ENCODE measurements around the gene DHX30.
A peak's percentile ranks its signal among the peaks of the same experiment; 100 is the strongest.

Gene DHX30

DNA sequence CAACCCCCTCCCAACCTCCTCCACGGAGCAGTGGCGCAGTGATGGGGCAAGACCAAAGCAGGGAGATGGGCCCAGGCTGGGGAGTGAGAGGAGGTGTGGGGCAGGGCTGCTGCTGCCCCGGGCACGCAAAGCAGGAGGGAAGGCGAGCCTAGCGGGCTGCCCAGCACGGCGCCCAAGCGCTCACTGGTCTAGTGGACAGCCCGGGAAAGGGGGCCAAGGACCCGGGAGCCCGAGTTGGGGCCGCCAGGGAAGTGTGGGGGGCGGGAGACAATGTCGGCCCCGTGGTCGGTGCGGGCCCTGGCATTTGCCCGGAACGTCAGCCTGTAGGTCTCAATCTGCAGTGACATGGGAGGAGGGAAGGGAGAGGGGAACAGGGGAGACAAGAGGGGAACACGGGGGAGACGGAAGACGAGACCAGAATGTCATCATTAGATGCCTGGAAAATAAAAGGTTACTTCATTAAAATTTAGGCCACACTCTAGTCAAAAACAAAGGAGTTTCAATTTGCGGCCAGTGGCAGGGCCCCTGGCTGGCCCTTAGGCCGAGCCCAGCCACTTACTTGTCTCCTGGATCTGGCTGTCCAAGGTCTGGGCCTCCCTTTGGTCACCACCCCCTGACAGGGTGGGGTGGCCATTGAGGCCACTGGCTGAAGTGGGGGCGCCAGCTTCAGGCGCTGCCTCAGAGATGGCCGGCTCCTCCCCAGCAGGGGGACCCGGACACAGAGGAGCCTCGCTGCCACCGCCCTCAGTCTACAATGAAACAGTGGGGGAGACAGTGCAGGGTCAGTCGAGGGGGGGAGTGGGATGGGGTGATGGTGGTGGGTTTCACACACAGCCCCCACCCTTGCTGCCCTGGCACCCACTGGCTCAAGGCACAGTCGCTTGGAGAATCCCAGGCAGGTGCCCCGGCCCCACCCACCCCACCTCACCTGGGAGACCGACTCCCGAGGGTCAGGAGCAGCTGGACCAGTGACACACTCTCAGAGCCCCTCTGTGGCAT, 50.0 kb downstream of the DHX30 start:
- DNase-seq (ENCODE audit: low spot score) = no peak

DNA sequence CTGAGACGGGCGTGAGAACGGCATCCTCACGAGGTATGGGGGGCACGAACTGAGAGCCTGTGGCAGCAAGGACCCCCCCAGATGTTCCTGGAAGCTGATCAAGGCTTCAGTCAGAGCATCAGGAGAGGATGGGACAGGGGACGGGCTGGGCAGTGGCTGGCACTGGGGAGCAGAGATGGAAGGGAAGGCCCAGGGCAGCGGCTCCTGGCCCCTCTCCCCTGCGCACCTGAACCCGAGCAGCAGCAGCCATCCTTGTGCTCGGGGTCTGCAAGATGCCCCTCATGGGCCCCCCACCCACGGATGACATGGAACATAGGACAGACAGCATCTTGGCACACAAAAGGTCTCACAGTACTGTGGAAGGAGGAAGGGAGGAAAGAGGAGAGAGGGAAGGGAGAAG, 51.3 kb downstream of the DHX30 start:
- no peak for DNase-seq (ENCODE audit: low spot score)

DNA sequence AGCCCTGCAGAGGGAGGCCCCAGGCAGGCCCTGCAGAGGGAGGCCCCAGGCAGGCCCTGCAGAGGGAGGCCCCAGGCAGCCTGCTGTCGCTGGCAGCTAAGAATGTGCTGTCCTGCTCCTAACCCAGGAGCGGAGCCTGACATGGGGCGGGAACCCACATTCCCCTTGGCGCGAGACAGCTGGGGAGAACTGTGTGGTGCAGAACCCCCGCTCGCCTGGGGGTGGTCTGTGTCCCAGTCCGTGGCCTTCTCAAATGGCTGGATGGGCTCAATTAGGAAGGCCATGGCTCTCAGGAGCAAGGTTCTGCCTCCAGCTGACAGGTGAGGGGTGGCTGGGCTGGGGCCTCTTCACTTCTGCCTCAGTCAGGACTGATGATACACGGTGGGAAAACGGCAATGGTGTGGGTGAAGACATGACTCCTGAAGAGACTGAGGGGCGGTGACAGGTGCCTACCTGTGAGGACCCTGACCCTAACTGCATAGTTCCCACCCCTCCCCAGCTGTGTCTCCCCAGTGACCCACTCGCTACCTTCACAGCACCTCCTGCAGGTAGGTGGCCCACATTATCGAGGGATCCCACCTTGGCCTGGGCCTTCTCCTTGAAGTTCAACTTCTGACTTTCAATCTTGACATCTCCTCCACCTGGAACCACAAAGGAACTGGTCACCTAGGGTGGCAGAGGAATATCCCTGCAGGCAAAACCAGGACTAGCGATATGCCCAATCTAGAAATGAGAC, 52.0 kb downstream of the DHX30 start:
- DNase-seq (ENCODE audit: low spot score) = no peak

DNA sequence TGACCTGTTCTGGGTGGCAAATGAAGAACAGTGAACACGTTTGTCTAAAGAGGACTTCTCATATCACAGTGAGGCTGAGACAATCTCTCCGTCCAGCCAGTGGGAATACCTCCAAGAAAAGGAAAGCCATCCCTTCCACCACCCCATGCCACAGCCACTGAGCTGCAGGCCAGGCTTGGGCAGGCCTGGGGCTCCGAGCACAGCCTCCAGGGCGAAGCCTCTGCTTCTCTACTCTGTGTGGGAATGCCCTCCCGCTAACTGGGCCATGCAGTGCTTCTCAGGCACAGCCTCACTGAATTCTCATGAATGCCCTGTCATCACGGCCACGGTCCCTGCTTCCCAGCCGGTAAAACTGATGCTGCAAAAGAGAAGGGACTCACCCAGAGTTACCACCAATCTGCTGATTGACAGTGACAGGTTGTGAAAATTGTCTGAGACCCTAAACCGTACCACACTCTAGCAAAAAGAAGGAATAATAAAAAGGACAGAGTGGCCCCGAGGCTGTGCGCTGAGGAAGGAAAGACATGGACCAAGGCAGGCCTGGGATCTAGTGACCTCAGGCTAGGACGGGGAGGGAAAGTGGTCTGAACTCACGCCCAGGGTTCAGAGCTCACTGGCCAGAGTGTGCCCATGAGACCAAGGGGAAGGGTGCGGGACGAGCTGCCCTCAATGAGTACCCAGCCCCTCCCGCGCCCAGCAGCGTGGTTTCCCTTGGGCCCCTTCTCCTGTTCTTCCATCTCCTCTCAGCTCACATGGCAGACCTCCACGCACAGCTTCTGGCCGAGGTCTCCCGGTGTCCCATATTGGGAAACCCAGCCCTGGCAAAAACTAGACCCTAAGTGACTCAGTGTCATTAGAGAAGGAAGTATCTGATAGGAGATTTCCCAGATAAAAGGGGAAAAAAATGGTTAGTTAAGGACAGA, 52.8 kb downstream of the DHX30 start:
- no peak for DNase-seq (ENCODE audit: low spot score)

DNA sequence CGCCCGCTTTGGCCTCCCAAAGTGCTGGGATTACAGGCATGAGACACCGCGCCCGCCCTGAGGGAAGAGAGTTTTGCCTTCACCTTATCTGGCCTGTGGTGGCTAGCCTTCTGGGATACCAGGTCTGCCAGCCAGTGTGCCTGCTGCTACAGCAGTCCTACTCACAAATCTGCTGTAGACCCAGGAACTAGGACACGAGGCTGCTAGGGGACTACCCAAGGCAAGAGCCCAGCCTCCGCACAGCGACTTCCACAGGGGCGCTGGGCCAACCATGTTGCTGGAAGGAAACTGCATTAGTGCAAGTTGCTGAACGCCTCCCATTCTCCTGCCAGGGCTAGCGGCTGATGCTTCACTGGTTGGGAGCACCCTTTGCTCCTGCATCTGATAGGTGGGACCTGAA, 53.7 kb downstream of the DHX30 start:
- DNase-seq (ENCODE audit: low spot score) = no peak

DNA sequence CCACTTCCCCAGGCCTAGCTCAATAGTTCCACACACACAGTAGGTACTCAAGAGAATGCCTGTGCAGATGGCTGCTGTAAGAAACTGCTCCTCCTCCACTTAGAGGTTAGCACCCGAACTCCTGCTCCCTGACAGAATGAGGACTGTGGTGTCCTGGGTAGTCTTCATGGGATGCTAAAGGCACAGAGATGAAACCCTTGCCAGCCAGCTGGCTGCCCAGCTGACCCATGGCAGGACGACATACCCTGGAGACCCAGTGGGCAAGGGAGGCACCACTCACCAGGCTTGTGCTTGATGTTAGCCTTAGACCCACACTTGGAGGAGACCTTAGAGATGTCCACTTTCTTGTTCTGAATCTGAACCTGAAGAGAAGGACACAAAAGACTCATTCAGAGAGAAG, 54.2 kb downstream of the DHX30 start:
- no peak for DNase-seq (ENCODE audit: low spot score)

DNA sequence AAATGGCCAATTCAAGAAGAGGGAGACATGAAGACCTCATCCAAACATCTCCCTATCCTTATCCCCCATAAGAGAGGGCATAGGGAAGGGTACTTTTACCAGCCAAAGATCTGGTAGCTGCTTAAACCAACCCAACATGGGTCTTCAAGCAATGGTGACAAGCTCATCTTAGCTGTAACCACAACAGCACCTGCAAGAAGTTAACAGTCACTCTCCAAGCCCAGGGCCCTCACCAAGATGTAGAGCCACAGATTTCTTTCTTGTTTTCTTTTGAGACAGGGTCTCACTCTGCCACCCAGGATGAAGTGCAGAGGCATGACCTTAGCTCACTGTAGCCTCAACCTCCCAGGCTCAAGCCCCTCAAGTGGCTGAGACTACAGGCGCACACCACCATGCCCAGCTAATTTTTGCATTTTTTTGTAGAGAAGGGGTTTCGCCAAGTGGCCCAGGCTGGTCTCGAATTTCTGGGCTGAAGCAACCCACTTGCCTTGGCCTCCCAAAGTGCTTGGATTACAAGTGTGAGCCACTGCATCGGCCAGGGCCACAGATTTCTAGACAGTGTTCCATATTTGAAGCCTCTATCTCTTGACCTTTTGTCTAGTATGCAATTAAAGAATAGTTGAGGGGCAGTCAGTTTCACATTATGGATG, 57.1 kb downstream of the DHX30 start:
- DNase-seq (ENCODE audit: low spot score) = no peak

DNA sequence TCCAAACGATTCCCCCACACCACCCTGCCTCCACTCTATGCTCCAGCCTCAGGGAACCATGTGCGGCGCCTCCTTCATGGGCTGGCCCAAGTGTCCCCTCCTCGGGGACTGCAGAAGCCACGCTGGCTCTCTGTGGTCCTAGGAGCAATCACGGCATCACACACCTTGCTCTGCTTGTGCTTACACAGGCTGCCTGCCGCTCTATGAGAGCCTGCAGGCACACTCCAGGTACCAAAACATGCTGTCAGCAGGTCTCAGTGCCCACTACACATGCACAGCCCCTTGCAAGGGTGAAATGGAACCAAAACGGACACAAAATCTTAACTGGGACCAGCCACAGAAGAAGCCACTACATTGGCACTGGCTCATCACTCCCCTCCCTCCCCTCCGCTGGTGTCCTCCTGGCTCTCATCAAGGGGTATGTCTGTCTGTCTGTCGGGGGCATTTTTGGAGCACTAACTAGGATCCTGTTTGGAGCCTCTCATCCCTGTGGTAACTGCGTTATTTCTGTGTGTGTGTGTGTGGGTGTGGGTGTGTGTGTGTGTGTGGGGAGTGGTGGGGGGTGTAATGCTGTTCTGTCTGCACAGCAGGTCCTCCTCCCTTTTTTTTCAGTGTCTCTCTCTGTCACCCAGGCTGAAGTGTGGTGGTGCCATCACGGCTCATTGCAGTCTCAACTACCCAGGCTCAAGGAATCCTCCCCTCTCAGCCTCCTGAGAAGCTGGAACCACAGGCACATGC, 60.6 kb downstream of the DHX30 start:
- no peak for DNase-seq (ENCODE audit: low spot score)

DNA sequence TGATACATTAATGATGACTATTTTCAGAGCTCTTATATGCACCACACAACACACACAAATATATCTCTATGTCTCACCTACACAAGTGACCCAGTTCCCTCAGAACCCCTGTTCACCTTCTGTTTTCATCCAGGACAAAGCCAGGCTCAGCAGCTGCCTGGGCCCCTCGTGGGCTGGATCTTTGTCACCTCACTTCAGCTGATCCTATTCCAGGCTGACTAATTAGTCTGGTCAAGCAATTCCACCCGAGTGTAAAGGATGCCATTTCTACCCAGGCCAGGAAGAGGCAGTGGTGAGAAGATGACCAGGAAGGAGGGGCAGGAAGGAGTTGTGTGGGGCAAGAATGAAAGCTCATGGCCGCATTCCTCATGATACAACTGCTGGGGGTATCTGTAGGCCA, 62.3 kb downstream of the DHX30 start:
- peak; percentile 62 for DNase-seq (ENCODE audit: low spot score)

DNA sequence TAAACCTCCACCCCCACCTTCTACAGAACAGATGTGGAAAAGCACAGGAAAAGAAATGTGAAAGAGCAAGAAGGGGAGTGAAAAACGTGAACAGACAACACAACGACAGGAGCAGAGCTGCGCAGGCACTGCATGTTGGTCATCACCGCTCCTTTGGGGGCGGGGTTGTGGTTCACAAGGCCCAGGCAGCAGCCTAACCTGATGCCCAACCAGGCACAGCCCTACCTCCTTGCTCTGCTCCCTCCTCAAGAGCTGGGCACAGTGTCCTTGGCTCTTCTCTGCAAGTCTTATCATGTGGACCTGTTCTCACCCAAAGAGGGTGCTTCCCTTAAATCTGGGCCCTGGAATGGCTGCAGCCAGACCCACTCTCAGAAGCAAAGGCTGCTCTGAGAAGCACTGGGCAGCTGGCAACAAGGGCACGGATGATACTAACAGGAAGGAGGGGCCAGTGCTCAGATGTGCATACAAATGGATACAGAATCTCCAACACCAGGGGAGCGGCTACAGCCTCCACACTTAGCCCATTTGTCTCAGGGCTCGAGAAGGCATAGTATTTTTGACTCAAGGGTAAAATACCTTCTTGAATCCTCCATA, 64.6 kb downstream of the DHX30 start:
- no peak for DNase-seq (ENCODE audit: low spot score)

DNA sequence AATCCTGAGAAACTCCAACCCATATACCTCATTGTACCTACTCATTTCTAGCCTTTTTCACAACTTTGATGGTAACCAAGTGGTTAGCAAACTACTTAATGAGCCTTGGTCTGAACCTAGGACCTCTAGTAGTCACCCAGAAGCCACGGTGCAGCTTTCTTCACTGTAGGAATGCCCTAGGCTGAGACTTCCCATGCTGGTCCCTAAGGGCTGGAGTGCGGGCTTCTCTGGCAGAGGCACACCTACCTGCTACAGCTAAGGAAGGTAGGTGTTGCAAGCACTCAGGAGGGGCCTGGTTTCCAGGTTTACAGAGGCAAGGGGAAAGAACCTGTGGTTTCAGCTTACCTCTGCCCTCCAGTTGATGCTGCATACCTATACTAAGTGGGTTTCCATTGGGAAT, 65.4 kb downstream of the DHX30 start:
- DNase-seq (ENCODE audit: low spot score) = no peak

DNA sequence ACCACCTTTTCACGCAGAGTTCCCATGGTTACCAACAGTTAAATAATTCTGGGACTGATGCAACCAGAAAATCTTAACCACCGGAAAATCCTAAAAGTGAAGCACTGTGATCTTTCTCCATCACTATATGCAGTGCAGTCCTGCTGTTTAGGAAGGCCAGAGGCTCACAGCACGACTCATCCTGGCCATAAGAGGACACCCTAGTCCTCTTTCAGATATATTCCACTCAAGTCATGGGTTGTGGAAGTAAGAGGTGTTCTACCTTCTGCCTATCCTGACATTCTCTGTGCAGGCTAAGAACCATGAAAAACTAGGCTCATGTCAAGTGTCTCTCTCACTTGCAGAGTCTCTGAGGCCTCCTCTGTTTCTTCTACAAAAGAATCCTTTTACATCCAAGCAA, 67.2 kb downstream of the DHX30 start:
- no peak for DNase-seq (ENCODE audit: low spot score)

DNA sequence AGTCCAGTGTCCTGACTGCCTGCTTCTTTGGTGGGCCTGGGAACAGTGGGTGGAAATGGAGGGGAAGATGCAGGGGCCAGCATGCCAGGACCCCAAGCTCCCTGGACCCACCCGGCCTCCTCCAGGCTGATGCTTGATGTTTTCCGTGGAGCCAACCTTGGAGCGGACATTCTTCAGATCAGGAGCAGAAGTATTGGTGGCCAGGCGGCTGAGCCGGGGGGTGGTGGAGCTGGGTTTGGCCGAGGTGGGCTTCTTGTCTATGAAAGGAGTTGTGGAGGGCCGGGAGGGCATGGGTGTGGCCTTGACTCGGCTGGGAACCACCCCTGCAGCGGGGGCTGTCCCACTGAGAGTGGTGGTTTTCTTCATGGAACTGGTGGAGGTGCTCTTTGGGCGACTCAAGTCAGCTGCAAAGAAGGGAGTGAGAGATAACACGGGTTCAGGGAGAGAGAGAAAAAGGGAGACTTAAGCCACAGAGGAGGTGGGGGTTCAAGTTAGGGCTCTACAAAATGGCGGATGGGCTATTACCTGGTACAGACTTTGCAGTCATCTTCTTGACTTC, 67.8 kb downstream of the DHX30 start:
- DNase-seq (ENCODE audit: low spot score) = no peak

DNA sequence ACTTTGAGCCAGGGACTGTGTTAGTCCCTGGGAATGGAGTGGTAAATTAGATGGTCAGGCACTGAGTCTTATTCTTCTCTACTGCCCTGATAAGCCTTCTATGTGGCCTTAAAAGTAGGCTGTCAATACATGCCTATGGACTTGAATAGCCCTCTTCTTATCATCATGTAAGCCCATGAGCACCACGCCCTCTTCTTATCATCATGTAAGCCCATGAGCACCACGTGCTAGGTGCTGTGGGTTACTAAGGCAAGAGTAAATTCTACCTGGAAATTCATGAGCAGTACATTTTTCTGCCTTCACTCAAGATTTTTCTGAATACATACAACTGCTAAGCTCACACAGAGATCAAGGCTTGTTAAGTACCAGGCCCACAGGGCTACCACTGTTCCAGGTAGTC, 68.5 kb downstream of the DHX30 start:
- DNase-seq (ENCODE audit: low spot score) = no peak

DNA sequence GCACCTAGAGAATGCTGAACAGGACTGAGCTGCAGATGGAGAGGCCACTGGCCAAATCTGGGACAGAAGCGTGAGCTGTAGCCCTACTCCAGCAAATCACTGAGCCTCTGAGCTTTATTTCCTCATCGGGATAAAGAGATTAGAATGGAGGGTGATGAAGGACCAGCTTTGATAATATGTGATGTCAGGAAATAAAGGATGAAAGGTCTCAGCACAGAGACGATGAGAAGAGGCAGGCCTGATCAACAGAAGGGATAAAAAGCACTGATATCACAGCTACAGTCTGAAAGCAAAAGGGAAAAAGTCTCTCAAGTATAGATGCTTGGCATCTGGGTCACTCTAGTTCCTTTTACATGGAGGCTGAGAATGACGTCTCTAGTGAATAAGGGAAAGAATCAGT, 70.0 kb downstream of the DHX30 start:
- DNase-seq (ENCODE audit: low spot score) = no peak

DNA sequence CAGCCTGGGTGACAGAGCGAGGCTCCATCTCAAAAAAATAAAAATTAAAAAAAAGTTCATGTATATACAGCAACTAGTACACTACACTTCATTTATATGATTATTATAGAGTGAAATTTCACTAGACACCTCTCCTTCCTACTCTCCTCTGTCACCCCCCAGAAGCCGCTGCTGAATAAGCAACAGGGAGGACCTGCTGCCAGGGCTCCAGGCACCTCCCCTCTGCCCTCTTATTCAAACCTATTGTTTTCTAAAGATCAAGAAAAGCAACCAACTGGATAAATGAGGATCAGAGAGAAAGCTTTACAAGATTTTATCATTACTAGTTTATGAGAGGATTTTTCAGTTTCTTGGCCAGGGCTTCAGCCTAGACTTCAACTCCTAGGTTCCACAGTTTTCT, 71.5 kb downstream of the DHX30 start:
- DNase-seq (ENCODE audit: low spot score) = no peak

DNA sequence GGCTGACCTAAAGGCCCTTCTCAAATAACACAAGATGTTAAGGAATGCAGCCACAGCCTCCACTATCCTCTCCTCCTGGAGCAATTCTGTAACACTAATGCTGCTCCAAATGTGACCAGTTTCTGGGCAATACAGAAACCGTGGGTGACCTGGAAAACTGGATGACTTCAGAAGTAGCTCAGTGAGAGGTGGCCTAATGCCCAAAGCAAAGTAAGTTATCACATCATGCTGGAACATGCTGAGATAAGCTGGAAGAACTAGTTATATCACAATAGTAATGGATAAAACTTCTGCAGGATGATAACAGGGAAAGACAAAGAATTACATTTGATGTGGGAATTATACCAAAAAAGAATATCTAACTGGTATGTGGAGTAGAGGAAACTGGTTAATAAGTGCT, 72.0 kb downstream of the DHX30 start:
- no peak for DNase-seq (ENCODE audit: low spot score)

DNA sequence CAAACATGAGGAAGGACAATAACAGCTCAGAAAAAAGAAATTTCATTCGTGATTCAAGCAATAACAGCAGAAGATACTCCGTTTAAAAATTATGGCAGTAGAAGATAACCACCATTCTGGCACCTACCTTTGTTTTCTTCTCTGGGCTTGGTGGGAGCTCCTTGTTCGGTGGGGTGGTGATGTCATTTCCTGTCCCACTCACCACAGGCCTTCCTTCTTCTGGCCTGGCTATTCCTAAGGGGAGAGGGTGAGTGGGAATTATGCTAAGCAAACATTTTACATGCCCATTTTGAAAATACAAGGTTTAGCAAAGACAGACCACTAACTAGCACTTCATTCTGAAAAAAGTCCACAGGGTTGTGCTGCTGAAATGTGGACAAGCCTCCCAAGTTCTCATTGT, 74.4 kb downstream of the DHX30 start:
- peak; percentile 33 for DNase-seq (ENCODE audit: low spot score)

DNA sequence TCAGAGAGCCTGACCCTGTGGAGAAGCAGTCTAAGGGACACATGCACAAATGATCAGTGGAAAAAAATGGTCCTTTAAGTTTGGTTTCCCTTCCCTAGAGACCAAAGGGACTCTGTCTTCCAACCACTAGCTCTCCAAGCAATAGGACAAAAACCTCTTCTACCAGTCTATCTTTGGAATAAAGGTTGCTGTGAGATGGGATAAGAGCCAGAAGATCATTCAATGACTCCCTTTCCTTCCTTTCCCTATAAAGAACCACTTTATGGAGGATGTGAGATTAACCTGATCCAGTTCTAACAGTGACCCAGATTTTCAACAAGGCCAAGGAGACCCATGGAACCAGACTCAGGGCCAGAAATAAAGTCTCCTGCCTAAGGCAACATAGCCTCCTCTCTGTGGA, 74.8 kb downstream of the DHX30 start:
- DNase-seq (ENCODE audit: low spot score) = no peak

DNA sequence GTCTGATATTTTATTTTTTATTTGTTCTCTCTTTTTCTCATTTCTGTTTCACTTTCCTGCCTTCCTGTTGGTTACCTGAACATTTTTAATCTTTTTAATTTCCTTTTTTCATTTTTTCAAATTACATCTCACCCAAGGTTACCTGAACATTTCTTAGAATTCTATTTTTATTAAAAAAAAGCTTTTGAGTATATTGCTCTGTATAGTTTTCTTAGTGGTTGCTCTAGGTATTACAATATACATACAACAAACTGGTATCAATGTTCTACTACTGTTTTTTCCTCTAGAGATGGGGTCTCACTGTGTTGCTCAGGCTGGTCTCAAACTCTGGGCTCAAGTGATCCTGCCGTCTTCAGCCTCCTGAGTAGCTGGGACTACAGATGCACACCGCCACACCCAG, 79.4 kb downstream of the DHX30 start:
- no peak for DNase-seq (ENCODE audit: low spot score)
